GM12878 (cell line): ENCODE results near the gene TMEM196. TPM values are rescaled to one million over a fixed set of nuclear protein-coding genes. Genes with fewer than 3 reads are reported as not detected.

ENCODE experiments used
- ATAC-seq: fragments of 200-7000 bp; cut with Tn5 transposase; 3 replicates; pipeline ENCODE4 v1.9.1; 2020; ENCODE audit warnings: mild to moderate bottlenecking, moderate library complexity
- Bru-seq: library from RNA; stranded (reverse); fragments of 400-500 nt; gene quantifications from one replicate; lab custom pipeline; 2021; lab: Mats Ljungman, UMichigan
- BruChase-seq, 2 experiments: library from RNA; stranded (reverse); fragments of 400-500 nt; gene quantifications; one replicate each; lab custom pipeline; 2021; lab: Mats Ljungman, UMichigan
- BruUV-seq: library from RNA; stranded (reverse); fragments of 400-500 nt; replicated peaks from 2 replicates; lab custom pipeline; 2021; lab: Mats Ljungman, UMichigan
- CTCF ChIA-PET: fragments of 300-600 bp; sonication (Branson Sonifier 250); formaldehyde crosslinking; extraction: SDS; loops from one replicate; lab custom pipeline; 2021; ENCODE audit warnings: inconsistent platforms; lab: Yijun Ruan, JAX
- POLR2A ChIA-PET: fragments of 350-600 bp; formaldehyde crosslinking; extraction: SDS; loops from one replicate; lab custom pipeline; 2021; ENCODE audit warnings: inconsistent platforms; lab: Charles Lee
- RAD21 ChIA-PET: fragments of 300-600 bp; sonication (Branson Sonifier 250); formaldehyde crosslinking; loops from one replicate; lab custom pipeline; 2023; ENCODE audit warnings: antibody characterized with exemption; ENCODE audit not compliant: unreplicated experiment; lab: Charles Lee
- SMC1A ChIA-PET: fragments of 300-600 bp; sonication (Branson Sonifier 250); formaldehyde crosslinking; loops from one replicate; lab custom pipeline; 2023; ENCODE audit not compliant: unreplicated experiment, uncharacterized antibody; lab: Charles Lee
- DNase-seq: peaks from one replicate; pipeline ENCODE4 v3.0.0-alpha.2; 2011; ENCODE audit warnings: low read depth, low spot score
- FAIRE-seq: peaks from 3 replicates; lab custom pipeline; 2011; peaks lifted over from hg19 to GRCh38; lab: Jason Lieb, UNC
- H2AFZ ChIP-seq: 2 replicates; pipeline ENCODE4 v1.6.0; 2011; ENCODE audit warnings: low read depth, low read length, control low read depth; ENCODE audit not compliant: control insufficient read depth
- H3K27ac ChIP-seq: 2 replicates; pipeline ENCODE4 v1.5.1; 2011; ENCODE audit warnings: control low read depth; ENCODE audit not compliant: control insufficient read depth, insufficient read depth
- H3K27me3 ChIP-seq, 2 experiments: replicated peaks in 1 of 2; 2 replicates each; pipeline versions ENCODE4 v1.6.0 to v1.6.1; 2011; ENCODE audit warnings: low read length in 1 of 2; ENCODE audit not compliant: control insufficient read depth in 2 of 2, insufficient read depth in 2 of 2
- H3K36me3 ChIP-seq, 2 experiments: 2 replicates each; pipeline ENCODE4 v1.5.1; 2011; ENCODE audit warnings: low read length in 1 of 2; ENCODE audit not compliant: control insufficient read depth in 2 of 2, insufficient read depth in 2 of 2
- H3K4me1 ChIP-seq: 2 replicates; pipeline ENCODE4 v1.6.1; 2011; ENCODE audit warnings: mild to moderate bottlenecking, low read length, moderate library complexity, mixed read lengths; ENCODE audit not compliant: control insufficient read depth, insufficient read depth
- H3K4me2 ChIP-seq: 2 replicates; pipeline ENCODE4 v1.6.0; 2011; ENCODE audit warnings: control low read depth; ENCODE audit not compliant: control insufficient read depth, insufficient read depth
- H3K4me3 ChIP-seq: fragments of 200-600 bp; sonication (generic); 2 replicates; pipeline ENCODE4 v1.5.1; 2016
- H3K79me2 ChIP-seq: 2 replicates; pipeline ENCODE4 v1.6.0; 2011; ENCODE audit warnings: low read length; ENCODE audit not compliant: control insufficient read depth, insufficient read depth
- H3K9ac ChIP-seq: 2 replicates; pipeline ENCODE4 v1.8.0; 2011; ENCODE audit warnings: low read length, control low read depth, mixed read lengths; ENCODE audit not compliant: control insufficient read depth, insufficient read depth
- H3K9me3 ChIP-seq: replicated peaks from 3 replicates; pipeline ENCODE4 v1.5.1; 2011; ENCODE audit warnings: mild to moderate bottlenecking, low read length; ENCODE audit not compliant: control insufficient read depth, insufficient read depth
- H4K20me1 ChIP-seq: 2 replicates; pipeline ENCODE4 v1.6.0; 2011; ENCODE audit not compliant: control insufficient read depth, insufficient read depth
- MEF2B ChIP-seq: fragments of 450-650 bp; IDR thresholded peaks from 2 replicates; pipeline ENCODE4 v1.6.1; 2018; ENCODE audit warnings: mild to moderate bottlenecking, moderate library complexity; ENCODE audit not compliant: partially characterized antibody, poor library complexity, severe bottlenecking
- REST ChIP-seq: IDR thresholded peaks from 2 replicates; pipeline ENCODE4 v1.6.1; 2012; ENCODE audit warnings: mild to moderate bottlenecking, low read depth, low read length
- WGBS: methylation state at CpG from one replicate; pipeline ENCODE4 v1.1.6; 2016; ENCODE audit warnings: low lambda C conversion rate; ENCODE audit not compliant: insufficient replicate concordance, insufficient coverage; ENCODE audit errors: missing lambda C conversion rate; 5-methylcytosine and 5-hydroxymethylcytosine counted together
- in situ Hi-C: fragments of 300-500 bp; cut with MboI; formaldehyde crosslinking; loops from 9 replicates; pipeline ENCODE4 v1.14.3; 2018; ENCODE audit warnings: mixed read lengths
- intact Hi-C: fragments of 100-400 bp; cut with micrococcal nuclease; formaldehyde crosslinking; loops from one replicate; pipeline ENCODE4 v1.14.2; 2022; ENCODE audit not compliant: unreplicated experiment
- long read RNA-seq, 2 experiments: library from polyadenylated mRNA; unstranded; transcript quantifications; one replicate each; pipeline ENCODE4 v2.0.0, GENCODE V29; 2019 to 2020
- polyA minus RNA-seq, 3 experiments: library from RNA; depleted of rRNA, polyadenylated mRNA; stranded (reverse); fragments of >200 nt; gene quantifications; 2 replicates each; pipeline ENCODE4 v1.2.3, GENCODE V29; 2011
- polyA plus RNA-seq, 11 experiments: library from polyadenylated mRNA; depleted of rRNA in 4 of 11; unstranded in 6 of 11; stranded (reverse) in 5 of 11; fragments of >200 nt; fragmentation: Nextera tagmentation in 4 of 11; fragmentation: Illumina TruSeq in 1 of 11; extraction: Ambion mirVana in 4 of 11; extraction: Trizol in 1 of 11; gene quantifications; 1 replicate in 1 of 11; 2 replicates in 10 of 11; pipeline versions ENCODE4 v1.2.1 to v1.2.3, GENCODE V29; 2011 to 2016; ENCODE audit warnings: inconsistent platforms in 2 of 11, missing spikeins in 2 of 11, low read depth in 1 of 11
- total RNA-seq, 4 experiments: library from RNA; depleted of rRNA in 3 of 4; stranded (reverse); fragments of >200 nt in 3 of 4; fragmentation: Illumina TruSeq in 1 of 4; extraction: Trizol in 1 of 4; gene quantifications; 2 replicates each; pipeline versions ENCODE4 v1.2.1 to v1.2.3, GENCODE V29; 2013 to 2021

The TMEM196 gene
- 0.08 TPM in 1 of 2 replicates, not detected in the other for total RNA-seq (2013; cell fraction: nucleolus; rRNA removed)
- not detected in 2 replicates for total RNA-seq (2014; rRNA removed)
- total RNA-seq (2014; rRNA removed; fragmentation: Illumina TruSeq; extraction: Trizol): not detected in 2 replicates
- not detected in 2 replicates for total RNA-seq (2021)
- polyA plus RNA-seq (2011; ENCODE audit: low read depth): not detected
- 0.36 TPM in 1 of 2 replicates, not detected in the other for polyA plus RNA-seq (2011; rRNA removed)
- polyA plus RNA-seq (2011; cell fraction: cytosol; rRNA removed): not detected in 2 replicates
- polyA plus RNA-seq (2011; cell fraction: nucleus; rRNA removed): 0.10 and 0.13 TPM in 2 replicates
- polyA plus RNA-seq (2012): not detected in 2 replicates
- not detected in 2 replicates for polyA plus RNA-seq (2014; fragmentation: Illumina TruSeq; extraction: Trizol)
- not detected for polyA plus RNA-seq (2014; fragmentation: Nextera tagmentation; extraction: Ambion mirVana)
- polyA plus RNA-seq (2014; rRNA removed): 0.04 TPM in 1 of 2 replicates, not detected in the other
- polyA plus RNA-seq (2016; fragmentation: Nextera tagmentation; extraction: Ambion mirVana): not detected
- not detected in 2 replicates for polyA minus RNA-seq (2011; rRNA and poly(A)+ RNA removed)
- not detected in 2 replicates for polyA minus RNA-seq (2011; cell fraction: cytosol; rRNA and poly(A)+ RNA removed)
- polyA minus RNA-seq (2011; cell fraction: nucleus; rRNA and poly(A)+ RNA removed): not detected in 2 replicates
- percentile 18 among the genes with signal in this experiment for Bru-seq, nascent RNA
- BruChase-seq, experiment 1, labeled RNA remaining after a 6-hour chase: percentile 27 among the genes with signal in this experiment
- percentile 25 among the genes with signal in this experiment for BruChase-seq, experiment 2, labeled RNA remaining after a 2-hour chase
- long read RNA-seq, experiment 1: 0 reads
- long read RNA-seq, experiment 2: 0 reads

DNA sequence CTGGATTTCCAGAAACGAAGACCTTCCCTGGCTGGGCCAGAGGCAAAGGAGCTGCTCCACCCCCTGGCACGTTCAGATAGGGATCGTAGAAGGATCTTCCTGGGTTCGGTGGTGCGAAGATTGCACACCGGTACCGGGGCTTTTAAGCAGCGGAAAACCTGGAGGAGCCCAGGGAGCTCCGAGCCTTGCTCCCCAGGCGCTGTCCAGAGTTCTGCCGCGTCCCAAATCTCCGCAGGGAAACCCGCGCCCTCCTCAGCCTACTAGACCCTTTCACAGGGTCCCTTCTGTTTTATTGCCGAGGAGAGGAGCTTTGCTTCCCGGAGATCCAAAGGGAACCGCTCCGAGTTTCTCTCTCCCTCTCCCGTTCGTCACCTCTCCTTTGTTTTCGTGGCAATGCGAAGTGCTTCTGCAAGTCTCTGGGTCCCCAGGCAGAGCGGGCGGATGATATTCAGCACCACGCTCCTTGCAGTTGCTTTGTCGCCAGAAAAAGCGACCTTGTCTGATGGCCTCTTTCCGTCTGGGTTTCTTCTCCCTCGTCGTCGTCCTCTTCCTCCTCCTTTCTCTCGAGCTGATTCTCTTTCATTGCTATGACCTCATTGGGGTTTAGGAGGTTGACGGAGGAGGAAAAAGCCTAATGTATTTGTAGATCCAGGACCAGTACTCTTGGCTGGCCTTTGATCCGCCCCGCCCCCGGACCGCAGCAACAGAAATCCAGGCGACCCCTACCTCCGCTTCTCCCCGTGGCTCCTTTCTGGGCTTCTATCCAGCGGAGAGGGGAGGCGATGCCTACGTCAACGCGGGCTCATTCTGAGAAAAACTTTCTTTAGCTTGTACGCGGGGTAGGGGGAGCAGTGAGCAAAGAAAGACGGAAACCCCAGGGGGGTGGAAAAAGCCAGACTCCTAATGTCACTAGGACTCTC, at the start of gene TMEM196:
TSS of gene TMEM196 (minus strand) at position 777 of the 920 bp plus-strand sequence. CDS start 921 bp downstream, outside the sequence.
- no peak for ATAC-seq
- Histone ChIP-seq H3K4me1 (no peaks in the 10 kb centered on the region), H3K79me2 (no peaks in the 10 kb centered on the region), H3K27me3 (peaks cover 3 to 11% of the 10 kb centered on the region in 2 experiments)
- TF ChIP-seq MEF2B: no peak
- peak; percentile 68; the same call in 1 of the 2 replicates for TF ChIP-seq REST
- TF ChIP-seq, all 136 proteins: peak for 1
- DNase-seq: no peak
- H3K36me3 ChIP-seq: no peaks in the 10 kb centered on the region
- no peak for FAIRE-seq
- ChIA-PET CTCF (interaction anchor here (0.5 to 1.4 kb wide), 3 partner anchors 25 to 929 kb away, joined by 3 to 5 read pairs (median 4); no protein-coding TSS in a partner anchor), POLR2A (no interaction called here), RAD21 (no interaction called here), SMC1A (interaction anchor here (0.6 kb wide), 1 partner anchor 57 kb away, joined by 4 read pairs; no protein-coding TSS in a partner anchor)
- no peak within 1 kb of the TSS for H3K27ac ChIP-seq
- in situ Hi-C loops (no loop called here), intact Hi-C loops (no loop called here)
- H3K4me3 ChIP-seq: no peak within 1 kb of the TSS
- H3K9ac ChIP-seq: no peak within 1 kb of the TSS
- no TSS peak for BruUV-seq
- no peak within 1 kb of the TSS for H3K4me2 ChIP-seq
- 28% methylated on average over 45 of the region's 49 CpGs for WGBS
- H4K20me1 ChIP-seq: no peaks in the 10 kb centered on the region
- H3K9me3 ChIP-seq: no peaks in the 10 kb centered on the region
- no peak within 1 kb of the TSS for H2AFZ ChIP-seq
